Activated T-cell treated with anti-CD3 and anti-CD28 coated beads, Interleukin-2, amount 50 U/mL, for 72 hours (primary cell): Measurements from ENCODE around the gene DNAH8. TPM values are rescaled to one million over a fixed set of nuclear protein-coding genes. Genes with fewer than 3 reads are reported as not detected.
"Not testable (repeated sequence)": the region's sequence is repeated elsewhere in the genome, so short reads cannot be mapped to it uniquely, and the experiment has no call there.

Experiments
- ATAC-seq, 2 donors: fragments of 150-1000 bp; cut with Tn5 transposase; replicated peaks in 1 of 2; 2 replicates each; pipeline ENCODE4 v1.10.0; 2021; ENCODE audit warnings: moderate library complexity in 2 of 2, mild to moderate bottlenecking in 1 of 2
- DNase-seq, 2 donors: peaks; one replicate each; pipeline ENCODE4 v3.0.0; 2021 to 2022; ENCODE audit warnings: mixed read lengths in 1 of 2
- H3K27ac Mint-ChIP-seq: one replicate; pipeline ENCODE4 v1.8.0; 2022; ENCODE audit warnings: mild to moderate bottlenecking, moderate library complexity, mixed read lengths
- H3K27me3 Mint-ChIP-seq: one replicate; pipeline ENCODE4 v1.8.0; 2022; ENCODE audit warnings: low read depth, mixed read lengths
- H3K36me3 Mint-ChIP-seq, 2 donors: one replicate each; pipeline ENCODE4 v1.8.0; 2022; ENCODE audit warnings: mixed read lengths in 2 of 2, mild to moderate bottlenecking in 1 of 2; ENCODE audit not compliant: insufficient read depth in 2 of 2
- H3K4me1 Mint-ChIP-seq: one replicate; pipeline ENCODE4 v1.8.0; 2022; ENCODE audit warnings: low read depth, mixed read lengths
- H3K4me3 Mint-ChIP-seq, 2 donors: one replicate each; pipeline ENCODE4 v1.8.0; 2022; ENCODE audit warnings: mild to moderate bottlenecking in 2 of 2, mixed read lengths in 2 of 2, moderate library complexity in 2 of 2
- H3K9me3 Mint-ChIP-seq, 2 donors: one replicate each; pipeline ENCODE4 v1.8.0; 2022; ENCODE audit warnings: mixed read lengths in 2 of 2
- total RNA-seq, 2 donors: library from RNA; stranded (reverse); gene quantifications; one replicate each; pipeline ENCODE4 v1.2.3, GENCODE V29; 2022

The DNAH8 gene
- total RNA-seq, 2 donors from 2014 or later: 0.02 to 0.41 TPM

DNA sequence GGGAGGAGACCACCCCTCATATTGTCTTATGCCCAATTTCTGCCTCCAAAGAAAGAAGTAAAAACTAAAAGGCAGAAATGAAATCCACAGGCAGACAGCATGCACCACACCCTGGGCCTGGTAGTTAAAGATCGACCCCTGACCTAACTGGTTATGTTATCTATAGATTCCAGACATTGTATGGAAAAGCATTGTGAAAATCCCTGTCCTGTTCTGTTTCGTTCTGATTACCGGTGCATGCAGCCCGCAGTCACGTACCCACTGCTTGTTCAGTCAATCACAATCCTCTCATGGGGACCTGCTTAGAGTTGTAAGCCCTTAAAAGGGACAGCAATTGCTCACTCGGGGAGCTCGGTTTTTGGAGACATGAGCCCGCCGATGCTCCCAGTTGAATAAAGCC lies 81.3 kb downstream of the DNAH8 start:
- H3K4me1 Mint-ChIP-seq, H3K27ac Mint-ChIP-seq, H3K36me3 Mint-ChIP-seq, H3K9me3 Mint-ChIP-seq, H3K4me3 Mint-ChIP-seq, ATAC-seq, DNase-seq: not testable (repeated sequence)
- peaks cover 63% of the 10 kb centered on the region for H3K27me3 Mint-ChIP-seq

DNA sequence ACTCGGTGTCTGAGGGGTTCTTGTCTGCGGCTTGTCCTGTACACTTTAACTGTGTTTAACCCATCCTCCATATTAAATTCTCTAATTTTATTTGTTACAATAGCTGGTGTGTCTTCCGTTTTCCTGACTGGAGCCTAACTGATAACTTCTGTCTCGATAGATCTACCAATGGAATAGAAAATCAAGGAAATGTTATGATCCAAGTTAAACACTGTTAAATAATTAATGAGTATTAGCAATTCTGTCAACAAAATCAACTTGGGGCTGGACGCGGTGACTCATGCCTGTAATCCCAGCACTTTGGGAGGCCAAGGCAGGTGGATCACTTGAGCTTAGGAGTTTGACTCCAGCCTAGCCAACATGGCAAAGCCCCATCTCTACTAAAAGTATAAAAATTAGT lies 81.7 kb downstream of the DNAH8 start:
- no peak for ATAC-seq
- no peaks in the 10 kb centered on the region for H3K9me3 Mint-ChIP-seq
- H3K27me3 Mint-ChIP-seq: peaks cover 67% of the 10 kb centered on the region
- DNase-seq: no peak
- H3K36me3 Mint-ChIP-seq: no peaks in the 10 kb centered on the region
- H3K4me1 Mint-ChIP-seq: no peaks in the 10 kb centered on the region
- H3K27ac Mint-ChIP-seq: no peak overlapping the region
- no peak overlapping the region for H3K4me3 Mint-ChIP-seq

DNA sequence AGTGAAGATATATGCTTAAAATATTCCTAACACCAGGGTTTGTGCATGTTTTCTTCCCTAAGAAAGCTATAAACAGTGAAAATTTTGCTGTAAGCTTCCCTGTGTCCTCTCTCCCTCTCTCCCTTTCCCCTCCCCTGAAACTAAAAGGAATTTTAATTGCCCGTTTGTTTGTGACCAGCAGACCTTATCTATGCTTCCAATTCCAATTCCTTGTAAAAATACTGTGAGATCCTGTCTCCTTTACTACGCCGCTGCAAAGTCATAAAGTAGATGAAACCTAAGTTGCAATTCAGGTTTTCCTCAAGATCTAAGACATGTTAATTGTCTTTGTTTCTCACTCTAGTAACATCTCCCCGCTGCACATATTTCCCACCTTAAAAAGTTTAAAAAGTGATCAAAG lies 82.3 kb downstream of the DNAH8 start:
- H3K4me1 Mint-ChIP-seq: no peaks in the 10 kb centered on the region
- DNase-seq: no peak
- H3K9me3 Mint-ChIP-seq: no peaks in the 10 kb centered on the region
- no peak for ATAC-seq
- H3K4me3 Mint-ChIP-seq: no peak overlapping the region
- H3K27me3 Mint-ChIP-seq: peaks cover 67% of the 10 kb centered on the region
- no peaks in the 10 kb centered on the region for H3K36me3 Mint-ChIP-seq
- H3K27ac Mint-ChIP-seq: no peak overlapping the region

DNA sequence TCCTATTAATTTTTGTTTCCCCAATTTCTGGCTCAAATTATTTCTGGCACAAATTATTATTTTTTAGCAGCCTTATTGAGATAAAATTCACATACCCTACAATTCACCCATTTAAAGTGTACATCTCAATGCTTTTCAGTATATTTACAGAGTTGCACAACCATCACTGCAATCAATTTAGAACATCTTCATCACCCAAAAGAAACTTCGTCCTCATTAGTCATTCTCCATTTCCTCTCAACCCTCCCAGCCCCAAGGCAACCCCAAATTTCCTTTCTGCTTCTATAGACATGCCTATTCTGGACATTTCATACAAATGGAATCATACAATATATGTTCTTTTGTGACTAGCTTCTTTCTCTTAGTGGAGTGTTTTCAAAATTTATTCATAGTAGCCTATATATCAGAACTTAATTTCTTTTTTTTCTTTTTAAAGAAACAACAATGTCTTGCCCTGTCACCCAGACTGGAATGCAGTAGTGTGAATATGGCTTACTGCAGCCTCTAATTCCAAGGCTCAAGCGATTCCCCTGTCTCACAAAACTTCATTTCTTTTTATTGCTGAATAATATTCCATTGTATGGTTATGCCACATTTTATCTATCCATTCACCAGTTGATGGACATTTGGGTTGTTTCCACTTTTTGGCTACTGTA lies 84.5 kb downstream of the DNAH8 start:
- Mint-ChIP-seq H3K4me3 (no peak overlapping the region), H3K36me3 (no peaks in the 10 kb centered on the region), H3K27ac (no peak overlapping the region), H3K4me1 (no peaks in the 10 kb centered on the region), H3K9me3 (no peaks in the 10 kb centered on the region), H3K27me3 (peaks cover 76% of the 10 kb centered on the region)
- no peak for ATAC-seq
- no peak for DNase-seq

DNA sequence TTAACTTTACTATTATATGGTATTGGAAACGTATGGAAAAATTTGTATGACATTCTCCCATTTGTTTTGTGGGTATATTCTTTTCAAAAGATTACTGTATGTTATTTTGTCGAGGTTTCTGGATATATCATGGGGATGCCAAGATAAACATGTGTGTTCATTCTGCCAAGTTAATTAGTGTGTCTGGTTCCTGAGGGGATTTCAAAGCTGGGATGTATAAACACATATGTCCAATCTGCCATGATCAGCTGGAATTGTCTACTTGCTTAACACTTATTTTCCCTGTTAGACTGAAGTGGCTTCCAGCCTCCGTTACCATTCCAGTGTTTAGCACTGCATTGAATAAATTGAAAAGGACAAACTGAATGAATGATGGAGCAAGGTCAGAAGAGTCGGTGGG lies 86.2 kb downstream of the DNAH8 start:
- peaks cover 82% of the 10 kb centered on the region for H3K27me3 Mint-ChIP-seq
- H3K36me3 Mint-ChIP-seq: no peaks in the 10 kb centered on the region
- H3K4me1 Mint-ChIP-seq: peaks cover 5% of the 10 kb centered on the region
- H3K27ac Mint-ChIP-seq: no peak overlapping the region
- H3K9me3 Mint-ChIP-seq: no peaks in the 10 kb centered on the region
- DNase-seq (no peak), ATAC-seq (no peak)
- H3K4me3 Mint-ChIP-seq: no peak overlapping the region

DNA sequence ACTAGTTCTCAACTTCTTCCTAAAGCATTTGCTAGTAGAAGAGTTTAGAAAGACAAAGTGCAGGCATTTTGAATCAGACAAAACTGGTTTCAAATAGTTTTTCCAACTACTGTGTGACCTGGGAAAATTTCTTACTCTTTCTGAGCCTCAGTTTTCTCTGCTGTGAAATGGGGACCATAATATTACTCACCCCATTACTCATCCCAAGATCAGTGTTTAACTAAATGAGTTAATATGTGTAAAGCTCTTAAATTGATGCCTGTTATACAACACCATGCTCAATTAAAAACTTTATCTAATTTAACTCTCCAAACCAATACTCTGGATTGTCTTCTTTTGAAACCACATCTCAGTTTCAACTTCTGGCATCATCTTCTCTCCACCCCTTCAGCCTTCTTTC lies 87.4 kb downstream of the DNAH8 start:
- H3K4me1 Mint-ChIP-seq: peaks cover 6% of the 10 kb centered on the region
- H3K27me3 Mint-ChIP-seq: peaks cover 78% of the 10 kb centered on the region
- H3K4me3 Mint-ChIP-seq: no peak overlapping the region
- no peaks in the 10 kb centered on the region for H3K9me3 Mint-ChIP-seq
- no peaks in the 10 kb centered on the region for H3K36me3 Mint-ChIP-seq
- no peak overlapping the region for H3K27ac Mint-ChIP-seq
- DNase-seq (no peak), ATAC-seq (no peak)

DNA sequence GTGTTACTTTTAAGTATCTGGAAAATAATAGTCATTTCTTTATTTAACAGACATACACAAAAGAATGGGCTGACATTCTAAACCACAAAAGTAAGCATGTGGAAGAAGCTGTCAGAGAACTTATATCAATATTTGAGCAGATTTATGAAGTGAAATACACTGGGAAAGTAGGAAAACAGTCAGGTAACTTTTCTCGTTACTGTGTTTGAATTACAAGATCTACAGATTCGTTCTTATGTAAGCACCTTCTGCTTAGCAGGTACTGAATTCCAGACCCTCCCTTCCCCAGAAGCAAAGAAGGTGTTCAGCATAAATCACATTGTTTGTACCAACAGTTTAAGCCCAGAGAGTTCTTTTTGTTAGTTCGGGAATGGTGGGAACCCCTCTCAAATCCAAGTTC lies 88.0 kb downstream of the DNAH8 start:
- H3K9me3 Mint-ChIP-seq: no peaks in the 10 kb centered on the region
- no peaks in the 10 kb centered on the region for H3K36me3 Mint-ChIP-seq
- DNase-seq (no peak), ATAC-seq (no peak)
- no peak overlapping the region for H3K4me3 Mint-ChIP-seq
- H3K27me3 Mint-ChIP-seq: peaks cover 73% of the 10 kb centered on the region
- H3K27ac Mint-ChIP-seq: no peak overlapping the region
- peaks cover 6% of the 10 kb centered on the region for H3K4me1 Mint-ChIP-seq

DNA sequence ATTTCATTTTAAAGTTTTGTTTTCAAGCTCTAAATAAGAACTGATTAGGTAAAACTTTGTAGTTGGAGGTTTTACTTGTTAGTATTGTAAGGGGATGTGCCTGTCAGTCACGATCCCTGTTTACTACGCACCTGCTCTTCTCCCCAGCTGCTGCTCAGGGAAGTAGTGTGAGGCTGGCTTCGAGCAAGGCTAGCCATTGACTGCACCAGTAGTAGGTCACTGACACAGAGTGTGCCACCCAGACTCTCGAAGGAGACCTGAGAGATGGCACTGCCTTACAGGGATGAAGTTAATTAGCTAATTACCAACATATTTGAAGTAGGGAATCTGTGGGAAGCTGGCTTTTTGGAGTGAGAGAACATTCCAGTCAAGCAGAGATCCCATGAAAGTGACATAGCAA lies 89.2 kb downstream of the DNAH8 start:
- Mint-ChIP-seq H3K36me3 (no peaks in the 10 kb centered on the region), H3K27me3 (peaks cover 69% of the 10 kb centered on the region), H3K4me1 (peaks cover 6% of the 10 kb centered on the region), H3K4me3 (no peak overlapping the region), H3K9me3 (no peaks in the 10 kb centered on the region), H3K27ac (no peak overlapping the region)
- ATAC-seq (no peak), DNase-seq (no peak)

DNA sequence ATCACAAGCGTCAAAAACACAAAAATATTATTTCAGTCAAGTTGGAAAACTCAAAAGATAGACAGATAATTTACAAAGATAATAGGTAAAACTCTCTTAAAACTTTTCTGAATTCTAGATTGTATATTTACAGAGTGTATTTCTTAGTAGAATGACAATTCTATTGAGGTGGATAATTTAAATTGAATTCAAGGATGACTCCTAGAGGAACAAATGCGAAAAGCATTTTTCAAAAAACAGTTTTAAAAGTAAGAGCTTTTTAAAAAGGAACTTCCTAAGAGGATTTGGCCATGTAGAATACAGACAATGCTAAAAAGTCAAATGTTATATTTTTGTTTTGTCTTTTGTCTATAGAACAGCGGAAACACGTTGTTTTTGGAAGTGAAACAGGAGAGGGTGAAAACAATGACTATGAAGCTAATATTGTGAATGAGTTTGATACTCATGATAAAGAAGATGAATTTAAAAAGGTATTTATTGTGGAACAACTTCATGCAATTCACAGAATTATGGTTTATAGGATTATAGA lies 90.1 kb downstream of the DNAH8 start:
- ATAC-seq (no peak), DNase-seq (no peak)
- Mint-ChIP-seq H3K27me3 (peaks cover 69% of the 10 kb centered on the region), H3K9me3 (no peaks in the 10 kb centered on the region), H3K4me3 (no peak overlapping the region), H3K27ac (no peak overlapping the region), H3K4me1 (peaks cover 6% of the 10 kb centered on the region), H3K36me3 (no peaks in the 10 kb centered on the region)

DNA sequence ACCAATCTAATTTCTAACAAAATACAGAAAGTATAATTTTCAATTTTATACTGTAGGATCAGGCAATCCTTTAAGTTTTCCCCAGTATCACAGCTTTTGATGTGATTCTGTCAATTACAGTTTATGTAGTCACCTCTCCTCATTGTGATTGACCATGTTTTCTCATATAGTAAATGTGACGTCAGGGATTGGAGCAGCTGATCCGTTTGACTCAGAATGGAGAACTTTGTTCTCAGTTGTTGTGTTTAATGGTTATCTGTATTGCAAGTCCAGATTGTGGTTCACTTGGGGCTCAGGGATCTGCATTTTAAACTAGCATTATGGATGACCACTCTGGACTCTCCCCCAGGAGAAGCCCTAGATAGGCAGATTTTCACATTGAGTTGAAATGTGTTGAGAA lies 90.6 kb downstream of the DNAH8 start:
- Mint-ChIP-seq H3K27ac (no peak overlapping the region), H3K4me1 (peaks cover 6% of the 10 kb centered on the region), H3K9me3 (no peaks in the 10 kb centered on the region), H3K36me3 (no peaks in the 10 kb centered on the region), H3K27me3 (peaks cover 66% of the 10 kb centered on the region), H3K4me3 (no peak overlapping the region)
- DNase-seq (no peak), ATAC-seq (no peak)

DNA sequence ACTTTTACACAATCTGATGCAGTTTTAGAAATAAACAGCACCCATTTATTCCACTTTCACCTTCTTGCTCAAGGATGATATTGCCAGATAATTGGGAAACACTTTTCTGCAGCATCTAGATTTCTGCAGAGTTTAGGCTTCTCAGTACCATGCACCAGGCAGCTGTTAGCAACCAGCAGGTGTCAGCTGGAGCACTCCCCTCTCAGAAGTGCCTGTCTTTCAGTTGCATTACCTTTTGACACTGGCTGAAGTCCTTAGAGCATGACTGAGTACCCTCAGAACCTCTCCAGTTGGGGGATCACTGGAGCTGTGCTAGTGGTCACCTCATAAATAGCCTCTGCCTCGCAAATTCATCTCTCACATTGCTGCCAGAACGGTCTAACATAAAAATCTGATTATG lies 91.2 kb downstream of the DNAH8 start:
- Mint-ChIP-seq H3K4me3 (no peak overlapping the region), H3K36me3 (no peaks in the 10 kb centered on the region), H3K27me3 (peaks cover 67% of the 10 kb centered on the region), H3K4me1 (peaks cover 6% of the 10 kb centered on the region), H3K27ac (no peak overlapping the region), H3K9me3 (no peaks in the 10 kb centered on the region)
- DNase-seq: no peak
- ATAC-seq: no peak

DNA sequence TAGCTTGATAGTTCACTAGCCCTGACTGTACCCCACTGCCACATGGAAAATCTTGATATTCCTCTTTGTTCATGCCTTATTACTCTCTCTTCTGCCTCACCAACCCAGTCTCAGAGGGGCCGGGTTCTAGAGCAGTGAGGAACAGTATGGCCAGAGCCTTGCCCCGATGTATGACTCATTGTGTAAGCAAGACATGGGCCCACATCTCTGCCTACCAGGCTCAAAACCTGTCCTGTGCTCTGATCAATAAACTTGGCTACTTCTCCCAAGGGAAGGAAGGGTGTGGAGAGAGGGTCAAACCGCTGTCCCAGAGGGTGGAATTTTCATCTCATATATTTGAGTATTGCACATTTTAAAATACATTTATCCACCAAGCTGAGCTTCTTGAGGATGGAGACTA lies 91.7 kb downstream of the DNAH8 start:
- DNase-seq: no peak
- no peak for ATAC-seq
- no peak overlapping the region for H3K27ac Mint-ChIP-seq
- peaks cover 6% of the 10 kb centered on the region for H3K4me1 Mint-ChIP-seq
- no peak overlapping the region for H3K4me3 Mint-ChIP-seq
- no peaks in the 10 kb centered on the region for H3K9me3 Mint-ChIP-seq
- H3K27me3 Mint-ChIP-seq: peaks cover 65% of the 10 kb centered on the region
- no peaks in the 10 kb centered on the region for H3K36me3 Mint-ChIP-seq

DNA sequence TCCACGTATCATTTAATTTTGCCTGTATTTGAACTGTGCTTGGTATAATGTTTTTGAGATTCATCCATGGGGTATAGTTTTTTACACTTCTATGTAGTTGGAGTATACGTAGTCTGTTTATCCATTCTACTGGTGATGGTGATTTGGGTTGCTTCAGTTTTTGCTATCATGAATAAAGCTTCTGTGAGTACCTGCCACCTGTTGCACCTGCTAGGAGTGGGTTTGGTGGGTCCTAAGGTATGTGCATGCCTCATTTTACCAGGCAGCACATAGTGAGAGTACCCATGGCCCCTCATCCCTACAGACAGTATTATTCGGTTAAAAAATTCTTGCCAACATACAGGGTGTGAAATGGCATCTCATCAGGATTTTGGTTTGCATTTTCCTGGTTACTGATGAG lies 92.9 kb downstream of the DNAH8 start:
- Mint-ChIP-seq H3K4me1 (peaks cover 6% of the 10 kb centered on the region), H3K9me3 (no peaks in the 10 kb centered on the region), H3K36me3 (no peaks in the 10 kb centered on the region), H3K27me3 (peaks cover 58% of the 10 kb centered on the region), H3K4me3 (no peak overlapping the region), H3K27ac (no peak overlapping the region)
- DNase-seq: no peak
- ATAC-seq: no peak
